ENCODE measurements around the gene LAPTM5.

DNA sequence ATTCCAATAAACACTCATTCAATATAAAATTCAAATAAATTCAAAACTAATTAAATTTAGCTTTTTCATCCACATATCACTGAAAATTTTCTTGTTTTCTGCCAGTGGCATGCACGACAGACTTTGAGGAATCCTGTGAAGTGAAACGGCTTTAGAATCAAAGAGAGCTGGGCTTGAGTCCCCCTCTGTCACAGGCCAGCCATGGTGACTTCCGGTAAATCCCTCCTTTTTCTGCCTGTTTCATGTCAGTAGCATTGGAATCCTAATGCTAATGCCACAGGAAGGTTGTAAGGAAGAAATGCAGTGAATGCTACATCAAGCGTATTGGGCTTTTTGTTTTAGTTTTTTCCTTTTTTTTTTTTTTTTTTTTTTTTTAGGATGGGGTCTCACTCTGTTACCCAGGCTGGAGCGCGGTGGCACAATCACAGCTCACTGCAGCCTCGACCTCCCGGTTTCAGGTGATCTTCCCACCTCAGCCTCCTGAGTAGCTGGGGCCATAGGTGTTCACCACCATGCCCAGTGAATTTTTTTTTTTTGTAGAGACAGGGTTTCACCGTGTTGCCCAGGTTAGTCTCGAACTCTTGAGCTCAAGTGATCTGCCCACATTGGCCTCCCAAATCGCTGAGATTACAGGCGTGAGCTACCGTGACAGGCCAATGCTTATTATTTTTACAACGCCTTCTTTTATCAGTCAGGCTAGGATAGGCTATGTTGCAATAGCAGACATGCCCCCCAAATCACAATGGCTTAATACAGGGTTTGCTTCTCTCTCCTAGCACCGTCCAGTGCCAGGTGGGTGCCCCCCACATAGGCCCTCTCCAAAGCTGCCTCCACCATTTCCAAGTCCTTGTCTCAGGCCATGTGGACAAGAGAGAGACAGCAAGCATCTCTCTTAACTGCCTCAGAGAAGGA is 30.5 kb downstream of the LAPTM5 start:
- TF ChIP-seq, protein P1, sequence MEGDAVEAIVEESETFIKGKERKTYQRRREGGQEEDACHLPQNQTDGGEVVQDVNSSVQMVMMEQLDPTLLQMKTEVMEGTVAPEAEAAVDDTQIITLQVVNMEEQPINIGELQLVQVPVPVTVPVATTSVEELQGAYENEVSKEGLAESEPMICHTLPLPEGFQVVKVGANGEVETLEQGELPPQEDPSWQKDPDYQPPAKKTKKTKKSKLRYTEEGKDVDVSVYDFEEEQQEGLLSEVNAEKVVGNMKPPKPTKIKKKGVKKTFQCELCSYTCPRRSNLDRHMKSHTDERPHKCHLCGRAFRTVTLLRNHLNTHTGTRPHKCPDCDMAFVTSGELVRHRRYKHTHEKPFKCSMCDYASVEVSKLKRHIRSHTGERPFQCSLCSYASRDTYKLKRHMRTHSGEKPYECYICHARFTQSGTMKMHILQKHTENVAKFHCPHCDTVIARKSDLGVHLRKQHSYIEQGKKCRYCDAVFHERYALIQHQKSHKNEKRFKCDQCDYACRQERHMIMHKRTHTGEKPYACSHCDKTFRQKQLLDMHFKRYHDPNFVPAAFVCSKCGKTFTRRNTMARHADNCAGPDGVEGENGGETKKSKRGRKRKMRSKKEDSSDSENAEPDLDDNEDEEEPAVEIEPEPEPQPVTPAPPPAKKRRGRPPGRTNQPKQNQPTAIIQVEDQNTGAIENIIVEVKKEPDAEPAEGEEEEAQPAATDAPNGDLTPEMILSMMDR (IDR thresholded peaks at IDR 0.05), result no peak
- TF ChIP-seq EZH2 (IDR thresholded peaks at IDR 0.05; ENCODE audit: borderline replicate concordance, insufficient read depth, low read depth, low read length, poor library complexity, severe bottlenecking), result no peak

Measured in B cell (primary cell).